ENCODE measurements around the gene DDR2.

DDR2 gene

DNA sequence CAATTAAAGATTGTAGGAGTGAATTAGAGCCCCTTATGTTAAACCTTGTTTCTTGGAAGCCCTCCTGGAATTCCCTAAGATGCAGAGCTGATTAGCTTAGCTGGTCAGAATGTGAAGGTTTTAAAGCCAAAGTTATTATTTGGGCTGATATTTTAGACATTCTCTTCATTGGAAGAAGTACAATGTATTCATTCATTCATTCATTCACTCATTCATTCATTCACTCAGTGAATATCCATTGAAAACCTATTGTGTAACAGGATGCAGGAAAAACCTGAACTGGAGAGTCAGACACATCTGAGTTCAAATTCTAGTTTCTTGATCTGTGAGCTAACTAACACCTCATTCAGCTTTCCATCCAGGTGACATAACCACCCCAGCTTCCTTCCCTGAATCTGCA, 29.7 kb downstream of the DDR2 start:
- H3K9ac ChIP-seq (ENCODE audit: low read depth, low read length): no peak overlapping the region
- peaks cover 6% of the 10 kb centered on the region for H3K4me1 ChIP-seq (ENCODE audit: control insufficient read depth, insufficient read depth, low read length)
- no peaks in the 10 kb centered on the region for H3K36me3 ChIP-seq (ENCODE audit: control insufficient read depth, insufficient read depth, low read length)
- no peak overlapping the region for H3K4me3 ChIP-seq (ENCODE audit: low read depth, low read length)
- no peaks in the 10 kb centered on the region for H3K27me3 ChIP-seq (ENCODE audit: control insufficient read depth, insufficient read depth, low read length)
- H3K9me3 ChIP-seq (ENCODE audit: control insufficient read depth, insufficient read depth, low read length): no peaks in the 10 kb centered on the region

GRCh38 chr1:162663086-162663485, 30.8 kb downstream of the DDR2 start:
- H3K4me1 ChIP-seq (ENCODE audit: control insufficient read depth, insufficient read depth, low read length): peaks cover 6% of the 10 kb centered on the region
- H3K27me3 ChIP-seq (ENCODE audit: control insufficient read depth, insufficient read depth, low read length): no peaks in the 10 kb centered on the region
- H3K9me3 ChIP-seq (ENCODE audit: control insufficient read depth, insufficient read depth, low read length): no peaks in the 10 kb centered on the region
- H3K36me3 ChIP-seq (ENCODE audit: control insufficient read depth, insufficient read depth, low read length): no peaks in the 10 kb centered on the region
- no peak overlapping the region for H3K9ac ChIP-seq (ENCODE audit: low read depth, low read length)
- no peak overlapping the region for H3K4me3 ChIP-seq (ENCODE audit: low read depth, low read length)

- no peaks in the 10 kb centered on the region for H3K9me3 ChIP-seq (ENCODE audit: control insufficient read depth, insufficient read depth, low read length)
- no peaks in the 10 kb centered on the region for H3K27me3 ChIP-seq (ENCODE audit: control insufficient read depth, insufficient read depth, low read length)
- H3K4me1 ChIP-seq (ENCODE audit: control insufficient read depth, insufficient read depth, low read length): peaks cover 6% of the 10 kb centered on the region
- no peaks in the 10 kb centered on the region for H3K36me3 ChIP-seq (ENCODE audit: control insufficient read depth, insufficient read depth, low read length)
- H3K9ac ChIP-seq (ENCODE audit: low read depth, low read length): no peak overlapping the region
- H3K4me3 ChIP-seq (ENCODE audit: low read depth, low read length): no peak overlapping the region
These were observed 31.4 kb downstream of the DDR2 start for GRCh38 chr1:162663589-162664106.

DNA sequence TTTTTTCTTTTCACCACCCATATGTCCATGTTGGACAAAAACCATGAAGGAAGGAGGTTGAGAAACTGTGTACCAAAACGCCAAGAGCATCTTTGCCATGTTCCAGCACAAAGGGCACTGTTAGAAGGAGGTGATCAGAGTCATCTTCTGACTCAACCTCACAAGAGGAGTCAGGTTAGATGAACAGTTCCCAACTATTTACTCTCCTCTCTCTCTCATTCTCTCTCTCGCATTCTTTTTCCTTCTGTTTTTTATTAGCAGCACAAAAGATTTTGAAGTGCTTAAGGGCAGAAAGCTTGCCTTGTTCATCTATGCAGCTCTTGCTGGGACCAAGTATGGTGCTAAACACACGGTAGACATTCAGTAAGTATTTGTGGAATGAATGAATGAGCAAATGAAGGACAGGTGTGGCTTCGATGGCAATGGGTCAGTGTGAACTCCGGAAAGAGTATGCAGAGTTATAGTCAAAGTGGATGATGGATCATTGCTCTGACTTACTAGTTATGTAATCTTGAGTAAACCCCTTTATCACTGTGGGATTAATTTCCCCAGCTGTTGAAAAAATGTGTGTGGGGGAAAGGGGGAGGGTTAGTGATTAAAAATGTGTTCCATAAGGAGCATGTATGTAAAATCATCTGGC, 33.9 kb downstream of the DDR2 start:
- Histone ChIP-seq H3K9me3 (ENCODE audit: control insufficient read depth, insufficient read depth, low read length) (no peaks in the 10 kb centered on the region), H3K4me3 (ENCODE audit: low read depth, low read length) (no peak overlapping the region), H3K4me1 (ENCODE audit: control insufficient read depth, insufficient read depth, low read length) (peaks cover 6% of the 10 kb centered on the region), H3K9ac (ENCODE audit: low read depth, low read length) (no peak overlapping the region), H3K36me3 (ENCODE audit: control insufficient read depth, insufficient read depth, low read length) (no peaks in the 10 kb centered on the region), H3K27me3 (ENCODE audit: control insufficient read depth, insufficient read depth, low read length) (no peaks in the 10 kb centered on the region)

- Histone ChIP-seq H3K27me3 (ENCODE audit: control insufficient read depth, insufficient read depth, low read length) (no peaks in the 10 kb centered on the region), H3K4me3 (ENCODE audit: low read depth, low read length) (no peak overlapping the region), H3K9ac (ENCODE audit: low read depth, low read length) (no peak overlapping the region), H3K4me1 (ENCODE audit: control insufficient read depth, insufficient read depth, low read length) (peaks cover 6% of the 10 kb centered on the region), H3K9me3 (ENCODE audit: control insufficient read depth, insufficient read depth, low read length) (no peaks in the 10 kb centered on the region), H3K36me3 (ENCODE audit: control insufficient read depth, insufficient read depth, low read length) (no peaks in the 10 kb centered on the region)
These were observed 35.3 kb downstream of the DDR2 start for GRCh38 chr1:162667381-162668080.

- no peaks in the 10 kb centered on the region for H3K9me3 ChIP-seq (ENCODE audit: control insufficient read depth, insufficient read depth, low read length)
- H3K27me3 ChIP-seq (ENCODE audit: control insufficient read depth, insufficient read depth, low read length): no peaks in the 10 kb centered on the region
- peaks cover under 1% of the 10 kb centered on the region for H3K4me1 ChIP-seq (ENCODE audit: control insufficient read depth, insufficient read depth, low read length)
- H3K9ac ChIP-seq (ENCODE audit: low read depth, low read length): no peak overlapping the region
- H3K4me3 ChIP-seq (ENCODE audit: low read depth, low read length): no peak overlapping the region
- H3K36me3 ChIP-seq (ENCODE audit: control insufficient read depth, insufficient read depth, low read length): no peaks in the 10 kb centered on the region
These were observed 38.8 kb downstream of the DDR2 start for GRCh38 chr1:162670928-162671663.

DNA sequence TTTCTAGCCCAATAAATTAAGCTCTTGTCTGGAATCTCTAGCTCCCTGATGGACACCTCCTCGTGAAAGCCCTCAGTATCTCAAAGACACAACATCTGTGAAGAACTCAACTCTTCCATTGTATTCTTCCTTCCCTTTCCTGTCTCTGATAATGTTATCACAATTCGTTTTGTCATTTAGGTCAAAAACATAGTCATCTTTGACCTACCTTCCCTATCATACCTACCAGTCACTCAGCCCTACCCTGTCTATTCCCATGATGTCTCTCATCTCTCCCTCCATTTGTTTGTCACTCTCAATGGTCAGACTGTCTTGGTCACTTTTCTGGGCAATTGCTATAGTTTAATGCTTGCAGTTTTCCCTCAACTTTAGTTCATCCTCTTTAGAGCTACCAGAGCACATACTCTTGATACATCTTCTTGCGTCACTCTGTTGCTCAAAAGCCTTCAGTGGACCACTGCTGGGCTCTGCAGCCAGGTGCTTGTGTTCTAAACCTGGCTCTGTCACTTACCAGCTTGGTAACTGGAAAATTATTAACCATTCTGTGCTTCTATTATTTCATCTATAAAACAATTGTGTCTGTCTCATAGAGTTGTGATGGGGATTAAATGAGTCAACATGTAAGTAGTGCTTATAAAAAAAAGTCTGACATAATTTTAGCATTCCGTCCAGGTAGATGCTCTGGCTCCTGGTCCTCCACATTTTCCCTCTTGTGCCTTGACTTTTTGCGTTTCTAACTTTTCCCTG, 39.6 kb downstream of the DDR2 start:
- Histone ChIP-seq H3K9ac (ENCODE audit: low read depth, low read length) (no peak overlapping the region), H3K36me3 (ENCODE audit: control insufficient read depth, insufficient read depth, low read length) (no peaks in the 10 kb centered on the region), H3K27me3 (ENCODE audit: control insufficient read depth, insufficient read depth, low read length) (no peaks in the 10 kb centered on the region), H3K4me3 (ENCODE audit: low read depth, low read length) (no peak overlapping the region), H3K9me3 (ENCODE audit: control insufficient read depth, insufficient read depth, low read length) (no peaks in the 10 kb centered on the region), H3K4me1 (ENCODE audit: control insufficient read depth, insufficient read depth, low read length) (no peaks in the 10 kb centered on the region)

DNA sequence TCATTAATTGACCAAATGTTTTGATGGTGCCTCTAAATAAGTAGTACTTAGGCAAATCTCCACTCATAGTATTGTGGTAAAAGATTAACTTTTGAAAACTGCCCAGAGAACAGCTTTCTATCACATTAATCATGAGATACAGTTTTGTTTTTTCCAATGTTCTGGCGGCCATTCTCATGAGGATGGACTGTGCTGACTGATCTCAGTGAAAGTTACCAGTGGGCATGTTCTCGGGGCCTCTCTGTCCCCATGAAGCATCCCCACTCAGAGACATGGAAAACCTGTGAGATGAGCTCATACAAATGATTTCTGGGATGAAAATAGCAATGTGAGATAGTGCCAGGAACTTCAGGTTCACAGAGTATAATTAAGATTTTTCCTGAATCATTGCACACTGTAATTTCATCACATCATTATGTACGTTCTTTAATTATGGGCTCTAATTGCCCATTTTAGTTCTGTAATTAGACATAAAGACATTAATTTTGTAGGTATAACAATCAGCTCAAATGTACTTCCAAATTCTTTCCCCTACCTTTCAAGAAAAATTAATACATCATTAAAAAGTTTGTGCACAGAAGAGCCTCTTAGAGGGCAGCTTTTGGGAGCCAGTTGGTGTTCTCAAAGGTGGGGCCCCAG, 40.5 kb downstream of the DDR2 start:
- no peaks in the 10 kb centered on the region for H3K9me3 ChIP-seq (ENCODE audit: control insufficient read depth, insufficient read depth, low read length)
- H3K27me3 ChIP-seq (ENCODE audit: control insufficient read depth, insufficient read depth, low read length): no peaks in the 10 kb centered on the region
- H3K4me1 ChIP-seq (ENCODE audit: control insufficient read depth, insufficient read depth, low read length): no peaks in the 10 kb centered on the region
- H3K36me3 ChIP-seq (ENCODE audit: control insufficient read depth, insufficient read depth, low read length): no peaks in the 10 kb centered on the region
- no peak overlapping the region for H3K9ac ChIP-seq (ENCODE audit: low read depth, low read length)
- H3K4me3 ChIP-seq (ENCODE audit: low read depth, low read length): no peak overlapping the region

GRCh38 chr1:162674034-162674608, 41.9 kb downstream of the DDR2 start:
- no peaks in the 10 kb centered on the region for H3K4me1 ChIP-seq (ENCODE audit: control insufficient read depth, insufficient read depth, low read length)
- H3K27me3 ChIP-seq (ENCODE audit: control insufficient read depth, insufficient read depth, low read length): no peaks in the 10 kb centered on the region
- no peaks in the 10 kb centered on the region for H3K9me3 ChIP-seq (ENCODE audit: control insufficient read depth, insufficient read depth, low read length)
- H3K9ac ChIP-seq (ENCODE audit: low read depth, low read length): no peak overlapping the region
- no peaks in the 10 kb centered on the region for H3K36me3 ChIP-seq (ENCODE audit: control insufficient read depth, insufficient read depth, low read length)
- H3K4me3 ChIP-seq (ENCODE audit: low read depth, low read length): no peak overlapping the region

- no peaks in the 10 kb centered on the region for H3K27me3 ChIP-seq (ENCODE audit: control insufficient read depth, insufficient read depth, low read length)
- no peak overlapping the region for H3K4me3 ChIP-seq (ENCODE audit: low read depth, low read length)
- no peaks in the 10 kb centered on the region for H3K4me1 ChIP-seq (ENCODE audit: control insufficient read depth, insufficient read depth, low read length)
- H3K9ac ChIP-seq (ENCODE audit: low read depth, low read length): no peak overlapping the region
- H3K36me3 ChIP-seq (ENCODE audit: control insufficient read depth, insufficient read depth, low read length): no peaks in the 10 kb centered on the region
- no peaks in the 10 kb centered on the region for H3K9me3 ChIP-seq (ENCODE audit: control insufficient read depth, insufficient read depth, low read length)
These were observed 43.8 kb downstream of the DDR2 start for GRCh38 chr1:162676087-162676486.

DNA sequence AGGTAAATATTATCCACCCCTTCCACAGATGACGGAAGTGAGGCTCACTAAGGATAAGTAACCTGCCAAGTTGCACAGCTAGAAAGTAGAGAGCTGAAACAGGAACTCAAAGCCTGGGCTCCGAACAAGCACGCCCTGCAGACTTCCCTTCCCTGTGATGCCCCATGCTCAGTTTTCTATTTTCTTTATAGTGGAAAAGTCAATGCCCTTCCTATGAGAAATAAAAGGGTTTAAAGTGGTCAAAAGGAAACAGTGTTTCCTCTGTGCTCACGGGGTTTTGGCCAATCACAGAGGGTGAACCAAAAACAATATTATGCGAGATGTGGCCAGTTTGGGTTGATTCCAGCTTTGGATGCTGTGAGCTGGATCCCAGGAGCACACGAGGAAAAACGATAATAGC, 44.5 kb downstream of the DDR2 start:
- H3K9me3 ChIP-seq (ENCODE audit: control insufficient read depth, insufficient read depth, low read length): no peaks in the 10 kb centered on the region
- no peak overlapping the region for H3K9ac ChIP-seq (ENCODE audit: low read depth, low read length)
- H3K27me3 ChIP-seq (ENCODE audit: control insufficient read depth, insufficient read depth, low read length): no peaks in the 10 kb centered on the region
- no peak overlapping the region for H3K4me3 ChIP-seq (ENCODE audit: low read depth, low read length)
- no peaks in the 10 kb centered on the region for H3K4me1 ChIP-seq (ENCODE audit: control insufficient read depth, insufficient read depth, low read length)
- no peaks in the 10 kb centered on the region for H3K36me3 ChIP-seq (ENCODE audit: control insufficient read depth, insufficient read depth, low read length)
